Tibial nerve (tissue), 3 donors: Measurements from ENCODE around the gene CLHC1.
"Not testable (repeated sequence)": the region's sequence is repeated elsewhere in the genome, so short reads cannot be mapped to it uniquely, and the experiment has no call there.

Experiments
- CTCF ChIP-seq, 5 experiments: fragments of 200-600 bp in 3 of 5; fragments of 450-650 bp in 2 of 5; sonication (generic) in 3 of 5; IDR thresholded peaks; one replicate each; pipeline ENCODE4 v1.5.1; 2016 to 2019; ENCODE audit warnings: antibody characterized with exemption in 5 of 5, mild to moderate bottlenecking in 3 of 5, moderate library complexity in 2 of 5
- POLR2A ChIP-seq, 2 donors: fragments of 450-650 bp; IDR thresholded peaks; one replicate each; pipeline ENCODE4 v1.6.1; 2017; ENCODE audit warnings: antibody characterized with exemption in 2 of 2, mild to moderate bottlenecking in 2 of 2, moderate library complexity in 2 of 2

DNA sequence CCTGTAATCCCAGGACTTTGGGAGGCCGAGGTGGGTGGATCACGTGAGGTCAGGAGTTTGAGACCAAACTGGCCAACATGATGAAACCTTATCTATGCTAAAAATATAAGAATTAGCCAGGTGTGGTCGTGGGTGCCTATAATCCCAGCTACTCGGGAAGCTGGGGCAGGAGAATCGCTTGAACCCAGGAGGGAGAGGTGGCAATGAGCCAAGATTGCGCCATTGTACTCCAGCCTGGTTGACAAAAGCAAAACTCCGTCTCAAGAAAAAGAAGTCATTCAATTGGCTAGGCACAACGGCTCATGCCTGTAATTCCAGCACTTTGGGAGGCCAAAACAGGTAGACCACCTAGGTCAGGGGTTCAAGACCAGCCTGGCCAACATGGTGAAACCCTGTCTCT is 9.5 kb upstream of the CLHC1 start:
- TF ChIP-seq POLR2A, CTCF (IDR thresholded peaks at IDR 0.05): not testable (repeated sequence)
